SK-N-SH treated with all-trans-retinoic acid at 6 μM for 48 hours (cell line): ENCODE results near the gene ARSK.

Experiments used
- ATAC-seq: fragments of 200-7000 bp; cut with Tn5 transposase; 3 replicates; pipeline ENCODE4 v1.9.1; 2020; ENCODE audit warnings: mild to moderate bottlenecking, moderate library complexity
- ARNTL ChIP-seq: fragments of 450-650 bp; formaldehyde crosslinking; IDR thresholded peaks from 2 replicates; pipeline ENCODE4 v1.5.0; 2020; ENCODE audit warnings: low read depth, mild to moderate bottlenecking, moderate library complexity, borderline replicate concordance
- BACH2 ChIP-seq: fragments of 250-450 bp; sonication (Bioruptor Pico); IDR thresholded peaks from 2 replicates; pipeline ENCODE4 v1.9.0; 2021; ENCODE audit warnings: mild to moderate bottlenecking, borderline replicate concordance
- GLIS3 ChIP-seq: fragments of 250-450 bp; sonication (Bioruptor Pico); IDR thresholded peaks from 2 replicates; pipeline ENCODE4 v1.5.0; 2020; ENCODE audit warnings: mild to moderate bottlenecking, moderate library complexity
- OSR1 ChIP-seq: fragments of 250-450 bp; sonication (Bioruptor Pico); IDR thresholded peaks from 2 replicates; pipeline ENCODE4 v1.8.0; 2022; ENCODE audit warnings: moderate library complexity, mild to moderate bottlenecking, inconsistent platforms
- PATZ1 ChIP-seq: fragments of 250-450 bp; sonication (Bioruptor Pico); IDR thresholded peaks from 2 replicates; pipeline ENCODE4 v1.8.0; 2020; ENCODE audit warnings: mild to moderate bottlenecking, moderate library complexity, borderline replicate concordance
- PPARA ChIP-seq: fragments of 250-450 bp; sonication (Bioruptor Pico); IDR thresholded peaks from 2 replicates; pipeline ENCODE4 v1.5.0; 2020; ENCODE audit warnings: mild to moderate bottlenecking, borderline replicate concordance
- RARB ChIP-seq: fragments of 250-450 bp; sonication (Bioruptor Pico); IDR thresholded peaks from 2 replicates; pipeline ENCODE4 v1.8.0; 2021; ENCODE audit warnings: mild to moderate bottlenecking, moderate library complexity
- TSHZ2 ChIP-seq: fragments of 250-450 bp; sonication (Bioruptor Pico); IDR thresholded peaks from 2 replicates; pipeline ENCODE4 v1.5.0; 2020; ENCODE audit warnings: mild to moderate bottlenecking, moderate library complexity
- ZNF565 ChIP-seq: fragments of 450-650 bp; formaldehyde crosslinking; conservative IDR thresholded peaks from 2 replicates; pipeline ENCODE4 v1.5.0; 2020; ENCODE audit warnings: low read depth, mild to moderate bottlenecking, moderate library complexity
- ZNF8 ChIP-seq: fragments of 450-650 bp; formaldehyde crosslinking; IDR thresholded peaks from 2 replicates; pipeline ENCODE4 v1.5.0; 2020; ENCODE audit warnings: mild to moderate bottlenecking, moderate library complexity
- TF ChIP-seq, protein P1 (sequence below): fragments of 250-450 bp; sonication (Bioruptor Pico); IDR thresholded peaks from 2 replicates; pipeline ENCODE4 v1.5.1; 2021; ENCODE audit warnings: mild to moderate bottlenecking, moderate library complexity
- TF ChIP-seq, protein P2 (sequence below): fragments of 250-450 bp; sonication (Bioruptor Pico); IDR thresholded peaks from 2 replicates; pipeline ENCODE4 v1.5.1; 2020; ENCODE audit warnings: low read depth, mild to moderate bottlenecking, moderate library complexity

Gene ARSK

DNA sequence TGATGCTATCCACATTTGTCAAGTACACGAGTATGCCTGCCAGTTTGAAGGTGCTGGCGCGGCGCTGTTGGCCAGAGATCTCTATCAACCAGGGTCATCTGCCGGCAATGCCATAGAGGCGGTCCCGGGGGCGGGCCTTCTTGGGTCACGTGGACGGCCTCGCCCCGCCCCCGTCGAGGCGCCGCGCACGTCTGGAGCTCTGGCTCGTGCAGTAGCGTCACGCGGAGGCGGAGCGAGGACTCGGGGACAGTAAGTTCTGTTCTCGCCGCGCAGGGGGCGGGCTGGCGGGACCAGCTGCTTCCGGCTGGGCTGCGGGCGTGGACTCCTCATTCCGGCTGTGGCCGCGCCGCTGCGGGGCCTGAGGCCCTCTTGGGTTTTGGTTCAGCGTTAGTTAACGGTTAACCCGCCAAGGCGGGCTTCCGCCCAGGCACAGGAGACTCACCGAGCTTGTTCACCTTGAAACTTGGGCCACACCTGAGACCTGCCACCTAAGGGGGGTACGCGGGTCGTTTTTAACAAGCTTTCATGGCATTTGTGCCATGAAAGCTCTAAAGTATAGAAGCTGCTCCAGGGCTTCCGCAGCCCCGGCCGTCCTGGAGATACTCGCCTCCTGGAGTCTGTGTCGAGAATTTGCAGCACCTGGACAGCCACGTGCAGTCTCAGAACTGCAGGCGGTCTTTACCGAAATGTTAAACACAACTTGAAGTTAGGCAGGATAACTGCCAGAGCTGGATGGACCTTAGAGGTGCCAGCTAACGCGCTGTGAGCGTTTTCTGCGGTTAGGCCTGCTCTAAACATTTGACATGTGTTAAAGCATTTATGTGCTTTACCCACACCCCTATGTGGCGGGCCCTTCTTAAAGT lies 91.9 kb downstream of the ARSK start, which contains the start of gene RFESD:
Gene RFESD, plus strand, starts transcription at position 209 of the 863 bp plus-strand sequence. CDS start 5,495 bp downstream, outside the sequence.
- TF ChIP-seq TSHZ2 (CRISPR knock-in tag) (peak; percentile 39; the same call in 1 of the 2 replicates), PPARA (no peak), ARNTL (peak; percentile 80; the same call in 1 of the 2 replicates), RARB (CRISPR knock-in tag) (no peak)
- TF ChIP-seq, all 23 proteins: peak for 2
- peak; percentile 98 for ATAC-seq

GRCh38 chr5:95647886-95648860 lies 93.3 kb downstream of the ARSK start:
- no peak for TF ChIP-seq ZNF565 (CRISPR knock-in tag)
- TF ChIP-seq, protein P1, sequence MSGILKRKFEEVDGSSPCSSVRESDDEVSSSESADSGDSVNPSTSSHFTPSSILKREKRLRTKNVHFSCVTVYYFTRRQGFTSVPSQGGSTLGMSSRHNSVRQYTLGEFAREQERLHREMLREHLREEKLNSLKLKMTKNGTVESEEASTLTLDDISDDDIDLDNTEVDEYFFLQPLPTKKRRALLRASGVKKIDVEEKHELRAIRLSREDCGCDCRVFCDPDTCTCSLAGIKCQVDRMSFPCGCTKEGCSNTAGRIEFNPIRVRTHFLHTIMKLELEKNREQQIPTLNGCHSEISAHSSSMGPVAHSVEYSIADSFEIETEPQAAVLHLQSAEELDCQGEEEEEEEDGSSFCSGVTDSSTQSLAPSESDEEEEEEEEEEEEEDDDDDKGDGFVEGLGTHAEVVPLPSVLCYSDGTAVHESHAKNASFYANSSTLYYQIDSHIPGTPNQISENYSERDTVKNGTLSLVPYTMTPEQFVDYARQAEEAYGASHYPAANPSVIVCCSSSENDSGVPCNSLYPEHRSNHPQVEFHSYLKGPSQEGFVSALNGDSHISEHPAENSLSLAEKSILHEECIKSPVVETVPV (CRISPR knock-in tag), result no peak
- no peak for TF ChIP-seq PATZ1 (CRISPR knock-in tag)
- no peak for TF ChIP-seq OSR1 (CRISPR knock-in tag)
- TF ChIP-seq, protein P2, sequence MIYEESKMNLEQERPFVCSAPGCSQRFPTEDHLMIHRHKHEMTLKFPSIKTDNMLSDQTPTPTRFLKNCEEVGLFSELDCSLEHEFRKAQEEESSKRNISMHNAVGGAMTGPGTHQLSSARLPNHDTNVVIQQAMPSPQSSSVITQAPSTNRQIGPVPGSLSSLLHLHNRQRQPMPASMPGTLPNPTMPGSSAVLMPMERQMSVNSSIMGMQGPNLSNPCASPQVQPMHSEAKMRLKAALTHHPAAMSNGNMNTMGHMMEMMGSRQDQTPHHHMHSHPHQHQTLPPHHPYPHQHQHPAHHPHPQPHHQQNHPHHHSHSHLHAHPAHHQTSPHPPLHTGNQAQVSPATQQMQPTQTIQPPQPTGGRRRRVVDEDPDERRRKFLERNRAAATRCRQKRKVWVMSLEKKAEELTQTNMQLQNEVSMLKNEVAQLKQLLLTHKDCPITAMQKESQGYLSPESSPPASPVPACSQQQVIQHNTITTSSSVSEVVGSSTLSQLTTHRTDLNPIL, result no peak
- no peak for TF ChIP-seq ARNTL
- no peak for ATAC-seq

GRCh38 chr5:95649274-95649673 lies 94.4 kb downstream of the ARSK start:
- no peak for TF ChIP-seq OSR1 (CRISPR knock-in tag)
- TF ChIP-seq, protein P2, result no peak
- TF ChIP-seq BACH2 (CRISPR knock-in tag), result no peak
- TF ChIP-seq RARB (CRISPR knock-in tag), result no peak
- no peak for TF ChIP-seq ZNF565 (CRISPR knock-in tag)
- no peak for TF ChIP-seq ZNF8 (CRISPR knock-in tag)
- TF ChIP-seq GLIS3 (CRISPR knock-in tag), result no peak
- TF ChIP-seq, protein P1 (CRISPR knock-in tag), result no peak
- no peak for ATAC-seq
